ENCODE data around the gene BSDC1.

GRCh38 chr1:32363713-32364112 is 30.5 kb downstream of the BSDC1 start:
- no peak for TF ChIP-seq CTCF (IDR thresholded peaks at IDR 0.05; ENCODE audit: low read length)
- no peak for TF ChIP-seq EZH2 (IDR thresholded peaks at IDR 0.05; ENCODE audit: borderline replicate concordance, low read length)

Data from OCI-LY1 (cell line).